Endothelial cell (in vitro differentiated cells): ENCODE results near the gene MOB1A. TPM values are rescaled to one million over a fixed set of nuclear protein-coding genes. Genes with fewer than 3 reads are reported as not detected.

Source experiments
- DNase-seq: peaks from one replicate; pipeline ENCODE4 v3.0.0; 2021; ENCODE audit warnings: low spot score
- H3K27ac Mint-ChIP-seq: one replicate; pipeline ENCODE4 v1.8.0; 2021; ENCODE audit warnings: mixed read lengths, inconsistent platforms; ENCODE audit not compliant: unreplicated experiment
- H3K27me3 Mint-ChIP-seq: one replicate; pipeline ENCODE4 v1.8.0; 2021; ENCODE audit warnings: mild to moderate bottlenecking, moderate library complexity, mixed read lengths, inconsistent platforms; ENCODE audit not compliant: unreplicated experiment
- H3K36me3 Mint-ChIP-seq: one replicate; pipeline ENCODE4 v1.8.0; 2021; ENCODE audit warnings: mild to moderate bottlenecking, low read depth, mixed read lengths, inconsistent platforms; ENCODE audit not compliant: unreplicated experiment
- H3K4me1 Mint-ChIP-seq: one replicate; pipeline ENCODE4 v1.8.0; 2021; ENCODE audit warnings: mild to moderate bottlenecking, mixed read lengths, inconsistent platforms; ENCODE audit not compliant: unreplicated experiment
- H3K4me3 Mint-ChIP-seq: one replicate; pipeline ENCODE4 v1.8.0; 2021; ENCODE audit warnings: mild to moderate bottlenecking, mixed read lengths, inconsistent platforms; ENCODE audit not compliant: unreplicated experiment
- H3K9me3 Mint-ChIP-seq: one replicate; pipeline ENCODE4 v1.8.0; 2021; ENCODE audit warnings: mixed read lengths, inconsistent platforms; ENCODE audit not compliant: unreplicated experiment
- CTCF ChIP-seq: fragments of 200-600 bp; sonication (generic); IDR thresholded peaks from one replicate; pipeline ENCODE4 v1.5.0; 2021; ENCODE audit warnings: antibody characterized with exemption; ENCODE audit not compliant: unreplicated experiment
- long read RNA-seq: library from polyadenylated mRNA; unstranded; transcript quantifications from one replicate; pipeline ENCODE4 v2.0.0, GENCODE V29; 2020; ENCODE audit not compliant: unreplicated experiment
- total RNA-seq: library from RNA; stranded (reverse); fragmentation: NEBNext Ultra II Directional; extraction: Animal tissue kit (Norgen Biotek cat#: 25700); gene quantifications from one replicate; pipeline ENCODE4 v1.2.1, GENCODE V29; 2021; ENCODE audit not compliant: unreplicated experiment

Gene MOB1A
- 85.3 TPM for total RNA-seq
- long read RNA-seq, full-length matches to known transcripts, result 15 of 18 reads
- long read RNA-seq, partial matches to known transcripts, result 0 of 18 reads
- long read RNA-seq, other reads (novel, unspliced or antisense), result 3 of 18 reads

- peaks cover 3% of the 10 kb centered on the region for H3K27me3 Mint-ChIP-seq
- peaks cover 8% of the 10 kb centered on the region for H3K36me3 Mint-ChIP-seq
- DNase-seq, result peak; percentile 98
- peak within 1 kb of the TSS; percentile 95 for H3K27ac Mint-ChIP-seq
- no peak for TF ChIP-seq CTCF
- H3K9me3 Mint-ChIP-seq, result no peaks in the 10 kb centered on the region
- peak within 1 kb of the TSS; percentile 97 for H3K4me3 Mint-ChIP-seq
- peaks cover 15% of the 10 kb centered on the region for H3K4me1 Mint-ChIP-seq
Measured at GRCh38 chr2:74178211-74179062, at the start of gene MOB1A. Gene MOB1A (minus strand): TSS chr2:74178879. CDS start chr2:74178674, 205 bp downstream.

- H3K4me1 Mint-ChIP-seq, result no peaks in the 10 kb centered on the region
- DNase-seq, result no peak
- no peak overlapping the region for H3K27ac Mint-ChIP-seq
- H3K27me3 Mint-ChIP-seq, result peaks cover 4% of the 10 kb centered on the region
- H3K9me3 Mint-ChIP-seq, result no peaks in the 10 kb centered on the region
- no peak overlapping the region for H3K4me3 Mint-ChIP-seq
- TF ChIP-seq CTCF, result no peak
- H3K36me3 Mint-ChIP-seq, result no peaks in the 10 kb centered on the region
Measured at GRCh38 chr2:74227646-74228045, 49.0 kb upstream of the MOB1A start.

GRCh38 chr2:74226648-74227213 lies 48.1 kb upstream of the MOB1A start:
- Mint-ChIP-seq H3K27me3 (peaks cover 9% of the 10 kb centered on the region), H3K9me3 (no peaks in the 10 kb centered on the region), H3K36me3 (no peaks in the 10 kb centered on the region), H3K4me3 (no peak overlapping the region), H3K4me1 (no peaks in the 10 kb centered on the region), H3K27ac (no peak overlapping the region)
- DNase-seq, result no peak
- TF ChIP-seq CTCF, result no peak

- H3K9me3 Mint-ChIP-seq, result no peaks in the 10 kb centered on the region
- no peak overlapping the region for H3K4me3 Mint-ChIP-seq
- H3K36me3 Mint-ChIP-seq, result no peaks in the 10 kb centered on the region
- H3K27me3 Mint-ChIP-seq, result peaks cover 9% of the 10 kb centered on the region
- H3K4me1 Mint-ChIP-seq, result no peaks in the 10 kb centered on the region
- no peak for DNase-seq
- H3K27ac Mint-ChIP-seq, result no peak overlapping the region
- TF ChIP-seq CTCF, result no peak
Measured at GRCh38 chr2:74225698-74226459, 47.2 kb upstream of the MOB1A start.
